ENCODE results near the gene CTAG1B. TPM values are rescaled to one million over a fixed set of nuclear protein-coding genes. Genes with fewer than 3 reads are reported as not detected.
A peak's percentile ranks its signal among the peaks of the same experiment; 100 is the strongest.
"Not testable (repeated sequence)": the region's sequence is repeated elsewhere in the genome, so short reads cannot be mapped to it uniquely, and the experiment has no call there.

Gene CTAG1B
- polyA plus RNA-seq, 3 donors from 2014 or later: not detected

DNA sequence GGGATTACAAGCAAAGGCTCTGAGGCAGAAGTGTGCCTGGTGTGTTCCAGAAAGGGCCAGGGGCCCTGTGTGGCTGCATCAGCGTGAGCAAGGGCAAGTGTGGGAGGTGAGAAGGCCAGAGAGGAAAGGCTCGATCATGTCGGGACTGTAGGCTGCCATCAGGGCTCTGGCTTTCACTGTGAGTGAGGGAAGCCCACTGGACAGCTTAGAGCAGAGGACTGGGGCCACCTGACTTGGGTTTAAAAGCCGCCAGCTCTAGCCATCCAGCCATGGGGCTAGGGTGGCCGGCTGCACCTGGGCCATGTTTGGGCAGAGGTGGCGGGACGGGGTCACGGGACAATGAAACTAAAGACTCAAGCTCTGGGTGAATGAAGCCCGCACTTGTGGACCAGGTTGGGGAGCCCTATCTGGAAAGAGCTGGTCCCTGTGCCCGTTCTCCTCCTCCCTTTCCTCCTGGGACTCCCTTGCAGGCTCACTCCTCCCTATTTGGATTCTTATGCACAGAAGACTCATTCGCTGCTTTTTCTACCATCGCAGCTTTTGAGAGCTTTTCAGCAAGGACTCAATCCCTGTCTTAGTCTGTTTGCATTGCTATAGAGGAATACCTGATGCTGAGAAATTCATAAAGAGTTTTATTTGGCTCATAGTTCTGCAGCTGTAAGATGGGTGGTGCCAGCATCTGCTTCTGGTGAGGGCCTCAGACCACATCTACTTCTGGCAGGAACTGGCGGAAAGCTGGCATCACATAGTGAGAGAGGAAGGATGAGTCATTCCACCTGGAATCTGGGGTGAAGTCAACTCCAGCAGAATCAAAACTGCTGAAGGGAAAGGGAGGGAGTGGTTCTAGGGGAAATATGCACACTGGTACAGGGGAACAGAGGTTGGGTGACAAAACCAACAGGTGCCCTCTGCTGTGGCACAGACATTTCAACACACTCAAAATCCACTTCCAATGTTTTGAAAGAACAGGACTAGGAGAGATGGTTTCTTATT, 15.3 kb downstream of the CTAG1B start:
- peaks cover 10% of the 10 kb centered on the region in 2 donors for H3K4me1 Mint-ChIP-seq
- H3K9me3 Mint-ChIP-seq: no peaks in the 10 kb centered on the region
- H3K36me3 Mint-ChIP-seq: no peaks in the 10 kb centered on the region
- H3K27ac Mint-ChIP-seq: no peak overlapping the region
- peaks cover 0 to 7% (median 0%) of the 10 kb centered on the region in 3 donors for H3K27me3 Mint-ChIP-seq (ENCODE audit: low read depth in 3 of 3)
- H3K4me3 Mint-ChIP-seq: no peak overlapping the region
- DNase-seq: no peak

DNA sequence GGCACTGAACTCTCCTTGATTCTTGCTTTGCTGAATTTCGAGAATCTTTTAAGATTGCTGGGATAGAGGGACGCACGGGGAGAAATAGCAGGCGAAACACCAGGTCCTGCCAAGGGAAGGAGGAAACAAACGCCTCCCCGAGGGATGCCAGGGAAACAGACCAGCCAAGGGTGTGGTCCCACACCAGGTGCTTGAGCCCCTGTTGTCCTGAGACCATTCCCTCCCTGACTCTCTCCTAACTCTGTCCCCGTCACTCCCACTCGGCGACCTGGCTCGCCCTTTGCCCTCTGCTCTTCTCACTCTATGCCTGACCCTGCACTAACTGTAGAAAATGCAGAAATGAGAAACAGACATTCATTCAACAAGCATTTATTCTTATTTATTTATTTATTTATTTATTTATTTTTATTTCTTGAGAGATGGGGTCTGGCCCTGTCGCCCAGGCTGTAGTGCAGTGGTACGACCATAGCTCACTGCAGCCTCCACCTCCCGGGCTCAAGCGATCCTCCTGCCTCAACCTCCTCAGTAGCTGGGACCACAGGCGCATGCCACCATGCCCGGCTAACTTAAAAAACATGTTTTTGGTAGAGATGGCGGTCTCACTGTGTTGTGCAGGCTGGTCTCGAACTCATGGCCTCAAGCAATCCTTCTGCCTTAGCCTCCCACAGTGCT, 16.2 kb downstream of the CTAG1B start:
- no peak overlapping the region for H3K4me3 Mint-ChIP-seq
- peak overlapping the region in 1 of 6 donors; percentile 32 for H3K27ac Mint-ChIP-seq
- no peak for DNase-seq
- H3K36me3 Mint-ChIP-seq: no peaks in the 10 kb centered on the region
- peaks cover 0 to 7% (median 0%) of the 10 kb centered on the region in 3 donors for H3K27me3 Mint-ChIP-seq (ENCODE audit: low read depth in 3 of 3)
- H3K4me1 Mint-ChIP-seq: peaks cover 10 to 12% of the 10 kb centered on the region in 2 donors
- no peaks in the 10 kb centered on the region for H3K9me3 Mint-ChIP-seq

DNA sequence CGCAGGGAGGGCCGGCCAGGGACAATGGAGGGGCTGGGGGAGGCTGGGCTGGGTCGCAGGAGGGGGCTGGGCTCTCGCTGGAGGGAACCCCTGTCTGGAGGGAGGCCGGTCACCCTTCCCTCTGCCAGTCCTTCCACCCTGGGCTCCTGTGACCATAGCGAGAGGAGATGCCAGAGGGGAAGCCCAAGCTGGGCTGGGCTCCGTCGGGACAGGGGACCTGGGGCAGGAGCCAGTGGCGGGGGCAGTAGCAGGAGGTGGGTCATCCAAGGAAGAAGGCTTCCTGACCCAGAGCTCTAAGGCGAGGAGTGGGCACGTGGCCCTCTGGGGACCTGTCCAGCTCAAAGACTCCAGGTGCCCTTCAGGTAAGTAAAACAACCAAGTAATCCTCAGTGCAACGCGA, 16.9 kb downstream of the CTAG1B start:
- Mint-ChIP-seq H3K27me3 (ENCODE audit: low read depth in 3 of 3) (peaks cover 0 to 7% (median 3%) of the 10 kb centered on the region in 3 donors), H3K4me3 (no peak overlapping the region), H3K4me1 (peaks cover 10 to 19% of the 10 kb centered on the region in 2 donors), H3K36me3 (no peaks in the 10 kb centered on the region), H3K9me3 (no peaks in the 10 kb centered on the region), H3K27ac (no peak overlapping the region)
- DNase-seq: no peak

DNA sequence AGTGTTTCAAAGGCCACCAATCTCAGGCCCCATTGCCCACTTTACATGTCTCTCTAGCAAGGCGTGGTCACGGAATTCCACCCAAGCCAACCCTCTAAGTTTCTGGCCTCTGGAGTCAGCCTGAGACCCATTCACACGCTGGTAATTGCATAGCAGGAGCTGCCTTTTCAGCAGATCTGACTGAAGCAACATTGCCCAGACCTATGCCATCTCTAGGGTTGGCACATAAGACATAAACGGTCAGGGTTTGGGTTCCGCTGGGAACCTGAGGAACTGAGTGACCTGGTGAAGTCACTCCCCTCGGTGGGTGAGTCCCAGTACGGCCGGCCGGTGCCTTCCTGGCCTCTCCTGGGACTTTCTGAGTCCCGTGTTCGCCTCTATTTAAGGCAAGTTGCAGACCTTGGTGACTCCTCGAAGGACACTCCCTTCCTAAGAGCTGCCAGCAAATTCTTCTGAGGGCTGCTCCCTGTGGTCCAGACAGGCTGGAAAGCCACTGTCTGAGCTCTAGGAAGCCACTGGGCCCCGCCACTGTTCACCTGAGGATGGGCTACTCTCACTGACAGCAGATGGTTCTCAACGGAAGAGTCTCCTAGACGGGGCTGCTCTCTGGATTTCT, 18.2 kb downstream of the CTAG1B start:
- H3K27me3 Mint-ChIP-seq (ENCODE audit: low read depth in 3 of 3): peaks cover 0 to 3% (median 2%) of the 10 kb centered on the region in 3 donors
- H3K4me3 Mint-ChIP-seq: no peak overlapping the region
- no peaks in the 10 kb centered on the region for H3K9me3 Mint-ChIP-seq
- no peak overlapping the region for H3K27ac Mint-ChIP-seq
- peaks cover 22 to 28% of the 10 kb centered on the region in 2 donors for H3K4me1 Mint-ChIP-seq
- DNase-seq: no peak
- H3K36me3 Mint-ChIP-seq: no peaks in the 10 kb centered on the region

DNA sequence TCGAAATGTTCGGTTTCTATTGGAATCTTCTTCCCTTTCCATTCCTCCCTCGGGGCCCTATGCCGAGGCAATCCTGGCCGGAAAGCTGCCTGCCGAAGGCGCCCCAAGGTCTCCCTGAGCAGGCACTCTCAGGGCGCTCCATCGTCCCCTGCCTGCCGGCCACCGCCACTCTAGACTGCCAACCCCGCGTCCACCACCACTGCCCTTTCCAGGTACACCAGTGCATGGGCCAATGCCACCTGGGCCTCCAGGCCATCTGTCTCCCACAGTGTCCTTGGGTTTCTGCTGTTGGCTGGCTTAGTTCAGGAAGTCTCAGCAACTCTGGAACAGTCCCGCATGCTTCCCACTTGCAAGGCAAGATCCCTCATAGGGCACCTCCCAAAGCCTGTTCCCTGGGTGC, 19.6 kb downstream of the CTAG1B start:
- H3K36me3 Mint-ChIP-seq: no peaks in the 10 kb centered on the region
- no peaks in the 10 kb centered on the region for H3K9me3 Mint-ChIP-seq
- no peak overlapping the region for H3K4me3 Mint-ChIP-seq
- H3K27me3 Mint-ChIP-seq (ENCODE audit: low read depth in 3 of 3): peaks cover 3 to 8% (median 3%) of the 10 kb centered on the region in 3 donors
- H3K27ac Mint-ChIP-seq: peak overlapping the region in 1 of 6 donors; percentile 22
- H3K4me1 Mint-ChIP-seq: peaks cover 30 to 41% of the 10 kb centered on the region in 2 donors
- DNase-seq: no peak

DNA sequence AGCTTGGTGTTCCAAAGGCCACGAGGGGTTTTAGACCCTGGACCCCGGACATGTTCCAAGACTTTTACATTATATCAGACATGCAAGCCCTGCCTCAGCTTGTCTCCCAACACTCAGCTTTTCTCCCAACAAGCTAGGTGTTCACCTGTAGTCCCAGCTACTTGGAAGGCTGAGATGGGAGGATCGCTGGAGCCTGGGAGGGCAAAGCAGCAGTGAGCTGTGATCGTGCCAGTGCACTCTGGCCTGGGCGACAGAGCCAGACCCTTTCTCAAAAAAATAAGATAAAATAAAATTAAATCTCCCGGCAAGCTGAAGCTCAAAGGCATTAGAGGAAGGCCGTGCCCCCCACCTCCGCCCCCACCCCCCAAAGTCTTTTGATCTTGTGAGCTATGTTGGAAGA, 20.4 kb downstream of the CTAG1B start:
- Mint-ChIP-seq H3K36me3 (no peaks in the 10 kb centered on the region), H3K4me3 (no peak overlapping the region), H3K27me3 (ENCODE audit: low read depth in 3 of 3) (peaks cover 3 to 11% (median 4%) of the 10 kb centered on the region in 3 donors), H3K27ac (no peak overlapping the region), H3K9me3 (no peaks in the 10 kb centered on the region), H3K4me1 (peaks cover 30 to 41% of the 10 kb centered on the region in 2 donors)
- no peak for DNase-seq

DNA sequence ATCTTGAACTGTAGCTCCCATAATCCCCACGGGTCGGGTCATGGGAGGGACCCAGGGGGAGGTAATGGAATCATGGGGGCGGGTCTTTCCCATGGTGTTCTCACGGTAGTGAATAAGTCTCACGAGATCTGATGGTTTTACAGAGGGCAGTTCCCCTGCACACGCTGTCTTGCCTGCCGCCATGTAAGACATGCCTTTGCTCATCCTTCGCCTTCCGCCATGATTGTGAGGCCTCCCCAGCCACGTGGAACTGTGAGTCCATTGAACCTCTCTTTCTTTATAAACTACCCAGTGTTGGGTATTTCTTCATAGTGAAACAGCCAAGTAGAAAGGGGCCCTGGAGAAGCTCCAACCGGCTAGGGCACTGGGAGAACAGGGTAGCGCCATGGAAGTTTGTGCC, 21.9 kb downstream of the CTAG1B start:
- no peaks in the 10 kb centered on the region for H3K36me3 Mint-ChIP-seq
- H3K27ac Mint-ChIP-seq: no peak overlapping the region
- peak overlapping the region in 1 of 5 donors; percentile 51 for H3K4me3 Mint-ChIP-seq
- H3K9me3 Mint-ChIP-seq: no peaks in the 10 kb centered on the region
- peaks cover 30 to 41% of the 10 kb centered on the region in 2 donors for H3K4me1 Mint-ChIP-seq
- DNase-seq: no peak
- H3K27me3 Mint-ChIP-seq (ENCODE audit: low read depth in 3 of 3): peaks cover 3 to 11% (median 4%) of the 10 kb centered on the region in 3 donors

DNA sequence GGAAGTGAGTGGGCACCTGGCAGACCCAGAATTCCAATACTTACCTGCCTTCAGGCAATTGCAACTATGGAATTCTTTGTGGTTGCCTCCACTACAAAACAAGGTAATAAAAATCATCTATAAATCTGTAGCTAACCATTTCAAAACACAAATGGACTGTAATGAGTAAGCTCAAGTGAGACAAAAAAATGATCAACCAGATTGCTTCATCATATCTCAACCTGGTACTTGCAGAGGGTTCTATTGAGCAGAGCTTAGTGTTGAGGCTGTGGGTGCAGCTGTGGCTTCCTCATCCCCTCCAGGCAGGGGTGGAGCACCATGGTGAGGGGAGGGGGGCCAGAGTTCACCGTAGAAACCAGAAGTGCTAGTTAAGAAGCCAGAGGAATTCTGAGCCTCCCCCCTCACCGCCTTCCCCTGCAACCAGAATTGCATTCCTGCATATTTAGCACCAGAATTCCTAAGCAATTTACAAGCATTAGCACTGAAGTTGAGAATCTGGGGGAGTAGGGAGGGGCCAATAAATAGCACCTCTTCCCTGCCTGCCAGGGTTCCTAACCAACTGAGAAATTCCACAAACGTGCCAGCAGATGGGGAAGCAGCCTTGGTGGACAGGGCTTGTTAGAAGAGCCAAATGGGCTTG, 22.7 kb downstream of the CTAG1B start:
- Mint-ChIP-seq H3K27ac (peak overlapping the region in 2 of 6 donors; percentile 7 to 39), H3K4me3 (peak overlapping the region in 2 of 5 donors; percentile 35 to 60), H3K4me1 (peaks cover 30 to 41% of the 10 kb centered on the region in 2 donors), H3K27me3 (ENCODE audit: low read depth in 3 of 3) (peaks cover 3 to 14% (median 4%) of the 10 kb centered on the region in 3 donors), H3K9me3 (no peaks in the 10 kb centered on the region), H3K36me3 (no peaks in the 10 kb centered on the region)
- DNase-seq: peak; percentile 28 to 41 (median 38)

DNA sequence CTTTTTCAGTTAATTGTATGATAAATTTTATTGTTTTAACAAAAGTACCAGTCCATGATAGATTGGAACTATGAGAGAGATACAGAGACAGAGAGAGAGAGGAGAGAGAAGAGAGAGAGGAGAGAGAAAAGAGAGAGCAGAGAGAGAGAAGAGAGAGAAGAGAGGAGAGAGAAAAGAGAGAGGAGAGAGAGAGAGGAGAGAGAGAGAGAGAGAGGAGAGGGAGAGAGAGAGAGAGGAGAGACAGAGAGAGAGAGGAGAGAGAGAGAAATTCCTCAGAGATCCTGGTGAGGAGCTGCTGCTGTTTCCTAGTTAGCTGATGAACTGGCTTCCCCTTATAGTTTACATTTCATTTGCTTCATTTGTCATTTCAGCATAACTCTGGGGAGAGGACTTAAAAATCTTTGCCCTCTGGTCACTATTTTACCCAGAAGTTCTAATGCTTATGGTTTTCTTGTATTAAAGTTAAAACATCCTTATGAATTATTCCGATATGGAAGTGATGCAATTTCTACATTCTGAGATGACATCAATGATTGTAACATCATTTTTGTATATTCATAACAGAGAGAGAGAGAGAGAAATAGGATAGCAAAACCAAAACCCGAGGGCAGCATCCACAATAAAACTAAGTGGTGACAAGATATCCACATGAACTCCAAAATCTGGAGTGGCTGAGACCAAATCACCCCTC, 23.4 kb downstream of the CTAG1B start:
- H3K9me3 Mint-ChIP-seq: no peaks in the 10 kb centered on the region
- peaks cover 30 to 41% of the 10 kb centered on the region in 2 donors for H3K4me1 Mint-ChIP-seq
- no peak for DNase-seq
- H3K4me3 Mint-ChIP-seq: peak overlapping the region in 3 of 5 donors; percentile 22 to 60 (median 35)
- H3K27me3 Mint-ChIP-seq (ENCODE audit: low read depth in 3 of 3): peaks cover 3 to 14% (median 4%) of the 10 kb centered on the region in 3 donors
- peak overlapping the region; percentile 8 to 61 (median 45) for H3K27ac Mint-ChIP-seq
- H3K36me3 Mint-ChIP-seq: no peaks in the 10 kb centered on the region

DNA sequence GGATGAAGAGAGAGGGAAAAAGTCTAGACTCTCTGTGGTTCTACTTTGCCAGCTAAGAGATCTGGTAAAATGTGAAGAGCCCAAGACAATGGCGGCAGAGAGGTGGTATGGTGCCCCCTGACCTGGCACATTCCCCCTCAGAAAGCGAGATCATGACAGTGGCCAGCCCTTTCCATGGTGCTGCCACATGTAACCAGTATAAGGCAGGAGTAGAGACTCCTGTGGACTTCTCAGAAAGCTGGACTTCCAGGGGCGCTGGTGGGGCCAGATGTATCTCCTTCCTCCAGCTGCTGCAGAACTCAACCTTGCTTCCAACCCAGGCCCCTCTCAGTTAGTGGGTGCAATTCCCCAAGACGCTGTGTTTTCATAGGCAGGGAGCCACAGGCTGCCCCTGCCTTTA, 24.6 kb downstream of the CTAG1B start:
- Mint-ChIP-seq H3K27me3 (ENCODE audit: low read depth in 3 of 3) (peaks cover 3 to 12% (median 4%) of the 10 kb centered on the region in 3 donors), H3K36me3 (no peaks in the 10 kb centered on the region), H3K4me1 (peaks cover 19 to 35% of the 10 kb centered on the region in 2 donors), H3K27ac (no peak overlapping the region), H3K4me3 (no peak overlapping the region), H3K9me3 (no peaks in the 10 kb centered on the region)
- DNase-seq: no peak

DNA sequence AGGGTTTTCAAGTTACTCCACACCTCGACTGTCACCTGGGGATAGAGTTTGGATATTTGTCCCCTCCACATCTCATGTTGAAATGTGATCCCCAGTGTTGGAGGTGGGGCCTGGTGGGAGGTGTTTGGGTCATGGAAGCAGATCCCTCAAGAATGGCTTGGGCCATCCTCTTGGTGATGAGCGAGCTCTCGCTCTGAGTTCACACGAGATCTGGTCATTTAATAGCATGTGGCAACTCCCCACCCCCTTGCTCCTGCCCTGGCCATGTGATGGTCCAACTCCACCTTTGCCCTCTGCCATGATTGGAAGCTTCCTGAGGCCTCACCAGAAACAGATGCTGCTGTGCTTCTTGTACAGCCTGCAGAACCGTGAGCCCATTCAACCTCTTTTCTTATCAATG, 25.9 kb downstream of the CTAG1B start:
- peaks cover 19 to 35% of the 10 kb centered on the region in 2 donors for H3K4me1 Mint-ChIP-seq
- H3K27me3 Mint-ChIP-seq (ENCODE audit: low read depth in 3 of 3): peaks cover 3 to 12% (median 4%) of the 10 kb centered on the region in 3 donors
- no peak for DNase-seq
- no peaks in the 10 kb centered on the region for H3K36me3 Mint-ChIP-seq
- H3K4me3 Mint-ChIP-seq: no peak overlapping the region
- H3K27ac Mint-ChIP-seq: no peak overlapping the region
- H3K9me3 Mint-ChIP-seq: no peaks in the 10 kb centered on the region

DNA sequence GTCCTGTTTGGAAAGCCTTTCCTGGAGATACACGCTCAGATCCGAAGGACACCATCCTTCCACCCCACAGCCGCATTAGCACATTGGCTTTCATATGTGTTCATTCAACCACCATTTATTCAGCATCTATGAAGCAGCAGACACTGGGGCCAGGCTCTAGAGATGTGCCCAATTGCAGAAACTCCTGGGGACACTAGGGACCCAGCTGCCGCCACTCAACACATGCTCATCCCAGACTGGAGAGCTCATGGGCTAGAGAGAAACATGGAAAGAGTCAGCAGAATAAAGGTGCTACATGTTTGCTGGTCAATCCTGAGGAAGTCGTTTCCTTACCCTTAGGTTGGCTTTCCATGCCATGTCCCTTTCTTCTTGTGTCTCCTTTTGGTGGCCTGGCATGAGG, 26.6 kb downstream of the CTAG1B start:
- no peaks in the 10 kb centered on the region for H3K9me3 Mint-ChIP-seq
- H3K36me3 Mint-ChIP-seq: no peaks in the 10 kb centered on the region
- no peak overlapping the region for H3K4me3 Mint-ChIP-seq
- peak overlapping the region in 1 of 6 donors; percentile 26 for H3K27ac Mint-ChIP-seq
- no peak for DNase-seq
- H3K27me3 Mint-ChIP-seq (ENCODE audit: low read depth in 3 of 3): peaks cover 0 to 12% (median 4%) of the 10 kb centered on the region in 3 donors
- peaks cover 19 to 29% of the 10 kb centered on the region in 2 donors for H3K4me1 Mint-ChIP-seq

DNA sequence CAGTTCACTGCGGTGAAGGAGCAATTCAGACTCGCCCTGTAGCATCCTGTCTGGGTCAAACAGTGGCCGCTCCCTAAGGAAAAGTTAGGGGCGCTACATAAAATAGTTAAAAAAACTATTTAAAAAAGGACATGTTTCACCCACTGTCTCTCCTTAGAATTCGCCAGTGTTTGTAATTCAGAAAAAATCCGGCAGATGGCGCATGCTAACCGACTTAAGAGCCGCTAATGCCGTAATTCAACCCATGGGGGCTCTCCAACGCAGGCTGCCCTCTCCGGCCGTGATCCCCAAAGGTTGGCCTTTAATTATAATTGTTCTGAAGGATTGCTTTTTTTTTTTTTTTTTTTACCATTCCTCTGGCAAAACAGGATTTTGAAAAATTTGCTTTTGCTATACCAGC, 28.7 kb downstream of the CTAG1B start:
- H3K36me3 Mint-ChIP-seq; H3K27me3 Mint-ChIP-seq (ENCODE audit: low read depth in 3 of 3); H3K27ac Mint-ChIP-seq; DNase-seq; H3K9me3 Mint-ChIP-seq; H3K4me3 Mint-ChIP-seq; H3K4me1 Mint-ChIP-seq: not testable (repeated sequence)
